H54 (cell line): ENCODE results near the gene LLCFC1.

ENCODE experiments used
- DNase-seq: peaks from one replicate; pipeline ENCODE4 v3.0.0; 2011; ENCODE audit warnings: low spot score, mixed read lengths; ENCODE audit not compliant: insufficient read length
- FAIRE-seq: peaks from 3 replicates; lab custom pipeline; 2011; peaks lifted over from hg19 to GRCh38; lab: Jason Lieb, UNC
- POLR2A ChIP-seq: IDR thresholded peaks from 2 replicates; pipeline ENCODE4 v1.6.1; 2011; ENCODE audit warnings: low read depth, mild to moderate bottlenecking, low read length

The LLCFC1 gene

GRCh38 chr7:142901426-142902259 is 37.6 kb upstream of the LLCFC1 start:
- TF ChIP-seq POLR2A: no peak
- FAIRE-seq (no peak), DNase-seq (no peak)

GRCh38 chr7:142904128-142904527 is 35.2 kb upstream of the LLCFC1 start:
- FAIRE-seq: no peak
- TF ChIP-seq POLR2A: no peak
- DNase-seq: no peak

- no peak for TF ChIP-seq POLR2A
- DNase-seq (no peak), FAIRE-seq (no peak)
Observed at GRCh38 chr7:142905759-142906158, 33.5 kb upstream of the LLCFC1 start.

- DNase-seq: no peak
- FAIRE-seq: no peak
- TF ChIP-seq POLR2A: no peak
Observed at GRCh38 chr7:142906643-142907042, 32.6 kb upstream of the LLCFC1 start.

GRCh38 chr7:142908290-142908689 is 31.0 kb upstream of the LLCFC1 start:
- TF ChIP-seq POLR2A: no peak
- no peak for FAIRE-seq
- no peak for DNase-seq

GRCh38 chr7:142908921-142909890 is 30.1 kb upstream of the LLCFC1 start:
- no peak for TF ChIP-seq POLR2A
- no peak for DNase-seq
- FAIRE-seq: no peak

- DNase-seq (no peak), FAIRE-seq (no peak)
- no peak for TF ChIP-seq POLR2A
Observed at GRCh38 chr7:142910031-142910433, 29.3 kb upstream of the LLCFC1 start.

GRCh38 chr7:142910481-142910880 is 28.8 kb upstream of the LLCFC1 start:
- no peak for DNase-seq
- no peak for TF ChIP-seq POLR2A
- no peak for FAIRE-seq

GRCh38 chr7:142913051-142913450 is 26.2 kb upstream of the LLCFC1 start:
- FAIRE-seq (no peak), DNase-seq (no peak)
- no peak for TF ChIP-seq POLR2A

GRCh38 chr7:142913566-142913965 is 25.7 kb upstream of the LLCFC1 start:
- TF ChIP-seq POLR2A: no peak
- DNase-seq: no peak
- no peak for FAIRE-seq

- DNase-seq (no peak), FAIRE-seq (no peak)
- TF ChIP-seq POLR2A: no peak
Observed at GRCh38 chr7:142914121-142914520, 25.2 kb upstream of the LLCFC1 start.

- no peak for DNase-seq
- TF ChIP-seq POLR2A: no peak
- no peak for FAIRE-seq
Observed at GRCh38 chr7:142915315-142915714, 24.0 kb upstream of the LLCFC1 start.

GRCh38 chr7:142916508-142916907 is 22.8 kb upstream of the LLCFC1 start:
- FAIRE-seq (no peak), DNase-seq (no peak)
- TF ChIP-seq POLR2A: no peak

GRCh38 chr7:142917447-142917846 is 21.8 kb upstream of the LLCFC1 start:
- DNase-seq (no peak), FAIRE-seq (no peak)
- TF ChIP-seq POLR2A: no peak

GRCh38 chr7:142918901-142919300 is 20.4 kb upstream of the LLCFC1 start:
- no peak for FAIRE-seq
- DNase-seq: no peak
- no peak for TF ChIP-seq POLR2A
